GM23338 (cell line): ENCODE measurements around the gene GEN1. TPM values are rescaled to one million over a fixed set of nuclear protein-coding genes. Genes with fewer than 3 reads are reported as not detected.

Experiments
- ATAC-seq: fragments of 200-7000 bp; cut with Tn5 transposase; 3 replicates; pipeline ENCODE4 v1.9.1; 2020
- DNase-seq: peaks from one replicate; pipeline ENCODE4 v3.0.0-alpha.2; 2015; ENCODE audit warnings: low spot score
- H2AFZ ChIP-seq: fragments of 200-600 bp; sonication (generic); 2 replicates; pipeline ENCODE4 v1.8.0; 2016; ENCODE audit warnings: antibody characterized with exemption, mild to moderate bottlenecking, moderate library complexity
- H3F3A ChIP-seq: fragments of 200-600 bp; sonication (generic); replicated peaks from 2 replicates; pipeline ENCODE4 v1.8.0; 2017; ENCODE audit warnings: antibody characterized with exemption, mixed run types, low read depth
- H3K27ac ChIP-seq: fragments of 200-600 bp; sonication (generic); 2 replicates; pipeline ENCODE4 v1.6.1; 2016; ENCODE audit warnings: low read depth
- H3K27me3 ChIP-seq: fragments of 200-600 bp; sonication (generic); 2 replicates; pipeline ENCODE4 v1.8.0; 2016; ENCODE audit warnings: mild to moderate bottlenecking, mixed run types, moderate library complexity; ENCODE audit not compliant: insufficient read depth
- H3K36me3 ChIP-seq: fragments of 200-600 bp; sonication (generic); 2 replicates; pipeline ENCODE4 v1.8.0; 2016; ENCODE audit warnings: mild to moderate bottlenecking; ENCODE audit not compliant: insufficient read depth
- H3K4me1 ChIP-seq: fragments of 200-600 bp; sonication (generic); 2 replicates; pipeline ENCODE4 v1.8.0; 2016; ENCODE audit warnings: mild to moderate bottlenecking, moderate library complexity; ENCODE audit not compliant: insufficient read depth
- H3K4me2 ChIP-seq: fragments of 200-600 bp; sonication (generic); 2 replicates; pipeline ENCODE4 v1.7.1; 2017; ENCODE audit warnings: mixed run types
- H3K4me3 ChIP-seq: fragments of 200-600 bp; sonication (generic); 2 replicates; pipeline ENCODE4 v1.6.1; 2016; ENCODE audit warnings: mixed run types
- H3K79me2 ChIP-seq: fragments of 200-600 bp; sonication (generic); replicated peaks from 2 replicates; pipeline ENCODE4 v1.8.0; 2017; ENCODE audit warnings: mild to moderate bottlenecking; ENCODE audit not compliant: insufficient read depth
- H3K9me2 ChIP-seq: fragments of 200-600 bp; sonication (generic); 2 replicates; pipeline ENCODE4 v1.8.0; 2017; ENCODE audit not compliant: insufficient read depth
- H4K20me1 ChIP-seq: fragments of 200-600 bp; sonication (generic); replicated peaks from 2 replicates; pipeline ENCODE4 v1.8.0; 2017; ENCODE audit warnings: mild to moderate bottlenecking; ENCODE audit not compliant: insufficient read depth
- H3K27ac Mint-ChIP-seq: 2 replicates; pipeline ENCODE4 v1.8.0; 2020; ENCODE audit warnings: inconsistent platforms, mild to moderate bottlenecking, moderate library complexity, mixed read lengths
- H3K27me3 Mint-ChIP-seq: 3 replicates; pipeline ENCODE4 v1.8.0; 2022; ENCODE audit warnings: low read depth, mild to moderate bottlenecking, moderate library complexity, mixed read lengths, inconsistent platforms; ENCODE audit not compliant: insufficient read depth, poor library complexity
- H3K36me3 Mint-ChIP-seq: 3 replicates; pipeline ENCODE4 v1.8.0; 2021; ENCODE audit warnings: low read depth, mild to moderate bottlenecking, inconsistent platforms, moderate library complexity, mixed read lengths
- H3K4me1 Mint-ChIP-seq: 3 replicates; pipeline ENCODE4 v1.8.0; 2020; ENCODE audit warnings: mild to moderate bottlenecking, inconsistent platforms, mixed read lengths
- H3K4me3 Mint-ChIP-seq: 3 replicates; pipeline ENCODE4 v1.8.0; 2021; ENCODE audit warnings: moderate library complexity, mild to moderate bottlenecking, inconsistent platforms, mixed read lengths
- H3K9me3 Mint-ChIP-seq: 3 replicates; pipeline ENCODE4 v1.8.0; 2020; ENCODE audit warnings: moderate library complexity, mild to moderate bottlenecking, inconsistent platforms, mixed read lengths
- CREB1 ChIP-seq: fragments of 250-450 bp; sonication (Bioruptor Pico); IDR thresholded peaks from 2 replicates; pipeline ENCODE4 v1.5.0; 2020; ENCODE audit warnings: low read depth, mild to moderate bottlenecking, moderate library complexity
- ETS1 ChIP-seq: IDR thresholded peaks from 2 replicates; pipeline ENCODE4 v1.6.1; 2016; ENCODE audit warnings: antibody characterized with exemption
- EZH2 ChIP-seq: fragments of 200-600 bp; sonication (generic); IDR thresholded peaks from one replicate; pipeline ENCODE4 v1.8.0; 2017; ENCODE audit warnings: antibody characterized with exemption, mild to moderate bottlenecking, low read depth; ENCODE audit not compliant: unreplicated experiment
- EZH2phosphoT487 ChIP-seq: fragments of 200-600 bp; sonication (generic); IDR thresholded peaks from one replicate; pipeline ENCODE4 v1.8.1; 2018; ENCODE audit warnings: antibody characterized with exemption; ENCODE audit not compliant: unreplicated experiment
- JUNB ChIP-seq: IDR thresholded peaks from one replicate; pipeline ENCODE4 v1.6.1; 2016; ENCODE audit warnings: antibody characterized with exemption; ENCODE audit not compliant: unreplicated experiment
- NANOG ChIP-seq: IDR thresholded peaks from 2 replicates; pipeline ENCODE4 v1.6.1; 2016; ENCODE audit warnings: antibody characterized with exemption, borderline replicate concordance
- POLR2AphosphoS5 ChIP-seq: IDR thresholded peaks from 2 replicates; pipeline ENCODE4 v1.6.1; 2016; ENCODE audit warnings: antibody characterized with exemption, low read depth
- REST ChIP-seq: IDR thresholded peaks from one replicate; pipeline ENCODE4 v1.6.1; 2018; ENCODE audit warnings: antibody characterized with exemption; ENCODE audit not compliant: unreplicated experiment
- STAT1 ChIP-seq: IDR thresholded peaks from one replicate; pipeline ENCODE4 v1.6.1; 2016; ENCODE audit warnings: antibody characterized with exemption; ENCODE audit not compliant: unreplicated experiment
- ZNF114 ChIP-seq: fragments of 250-450 bp; sonication (Bioruptor Pico); IDR thresholded peaks from 2 replicates; pipeline ENCODE4 v1.5.0; 2020; ENCODE audit warnings: mild to moderate bottlenecking, moderate library complexity
- ZNF331 ChIP-seq: fragments of 250-450 bp; sonication (Bioruptor Pico); IDR thresholded peaks from 2 replicates; pipeline ENCODE4 v1.5.0; 2020; ENCODE audit warnings: low read depth, mild to moderate bottlenecking, moderate library complexity
- polyA plus RNA-seq: library from polyadenylated mRNA; unstranded; fragments of >200 nt; fragmentation: Nextera tagmentation; extraction: Ambion mirVana; gene quantifications from 2 replicates; pipeline ENCODE4 v1.2.1, GENCODE V29; 2016
- total RNA-seq: library from RNA; depleted of rRNA; stranded (reverse); fragments of >200 nt; shearing (Covaris generic); gene quantifications from 2 replicates; pipeline ENCODE4 v1.2.3, GENCODE V29; 2014
- TF ChIP-seq, protein P1 (sequence below), 2 experiments: fragments of 200-600 bp in 1 of 2; sonication (generic) in 1 of 2; conservative IDR thresholded peaks; 2 replicates each; pipeline versions ENCODE4 v1.5.1 to v1.6.1; 2016 to 2017; ENCODE audit warnings: antibody characterized with exemption in 2 of 2, low read depth in 2 of 2, mild to moderate bottlenecking in 2 of 2, moderate library complexity in 1 of 2

GEN1 gene
- total and polyA plus RNA-seq, 2 experiments from 2014 or later = 14.2 to 43.3 TPM

DNA sequence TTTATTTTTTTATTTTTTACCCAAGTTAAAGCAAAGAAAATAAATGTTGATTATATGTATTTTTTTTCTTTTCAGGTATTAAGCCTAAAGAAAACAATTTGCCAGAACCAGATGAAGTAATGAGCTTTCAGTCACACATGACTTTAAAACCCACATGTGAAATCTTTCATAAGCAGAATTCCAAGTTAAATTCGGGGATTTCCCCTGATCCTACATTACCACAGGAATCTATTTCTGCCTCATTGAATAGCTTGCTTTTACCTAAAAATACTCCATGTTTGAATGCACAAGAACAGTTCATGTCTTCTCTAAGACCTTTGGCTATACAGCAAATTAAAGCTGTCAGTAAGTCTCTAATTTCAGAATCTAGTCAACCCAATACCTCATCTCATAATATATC is 26.6 kb downstream of the GEN1 start:
- no peaks in the 10 kb centered on the region; the same call in 1 of the 2 replicates for H3K4me1 ChIP-seq
- ATAC-seq (no peak), DNase-seq (no peak)
- no peaks in the 10 kb centered on the region for H3K79me2 ChIP-seq
- H3K4me3 Mint-ChIP-seq = no peak overlapping the region
- no peaks in the 10 kb centered on the region for H3K9me3 Mint-ChIP-seq
- no peak overlapping the region for H3K27ac Mint-ChIP-seq
- no peak overlapping the region for H2AFZ ChIP-seq
- no peak overlapping the region for H3K4me2 ChIP-seq
- H3K4me1 Mint-ChIP-seq = no peaks in the 10 kb centered on the region
- TF ChIP-seq ZNF114 (CRISPR knock-in tag) (no peak), STAT1 (no peak), ETS1 (no peak), CREB1 (no peak), ZNF331 (CRISPR knock-in tag) (no peak), EZH2 (no peak), JUNB (no peak), REST (no peak), NANOG (no peak), EZH2phosphoT487 (no peak), POLR2AphosphoS5 (no peak)
- TF ChIP-seq, protein P1, sequence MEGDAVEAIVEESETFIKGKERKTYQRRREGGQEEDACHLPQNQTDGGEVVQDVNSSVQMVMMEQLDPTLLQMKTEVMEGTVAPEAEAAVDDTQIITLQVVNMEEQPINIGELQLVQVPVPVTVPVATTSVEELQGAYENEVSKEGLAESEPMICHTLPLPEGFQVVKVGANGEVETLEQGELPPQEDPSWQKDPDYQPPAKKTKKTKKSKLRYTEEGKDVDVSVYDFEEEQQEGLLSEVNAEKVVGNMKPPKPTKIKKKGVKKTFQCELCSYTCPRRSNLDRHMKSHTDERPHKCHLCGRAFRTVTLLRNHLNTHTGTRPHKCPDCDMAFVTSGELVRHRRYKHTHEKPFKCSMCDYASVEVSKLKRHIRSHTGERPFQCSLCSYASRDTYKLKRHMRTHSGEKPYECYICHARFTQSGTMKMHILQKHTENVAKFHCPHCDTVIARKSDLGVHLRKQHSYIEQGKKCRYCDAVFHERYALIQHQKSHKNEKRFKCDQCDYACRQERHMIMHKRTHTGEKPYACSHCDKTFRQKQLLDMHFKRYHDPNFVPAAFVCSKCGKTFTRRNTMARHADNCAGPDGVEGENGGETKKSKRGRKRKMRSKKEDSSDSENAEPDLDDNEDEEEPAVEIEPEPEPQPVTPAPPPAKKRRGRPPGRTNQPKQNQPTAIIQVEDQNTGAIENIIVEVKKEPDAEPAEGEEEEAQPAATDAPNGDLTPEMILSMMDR (conservative IDR thresholded peaks at IDR 0.05; ENCODE audit: low read depth in 2 of 2) = no peak
- no peaks in the 10 kb centered on the region for H3K9me2 ChIP-seq
- H3F3A ChIP-seq = 0 out of 2 replicates have a peak, but pooled peaks cover 3% of the 10 kb centered on the region
- no peaks in the 10 kb centered on the region for H3K27me3 ChIP-seq
- H3K27ac ChIP-seq = no peak overlapping the region
- peaks cover 49% of the 10 kb centered on the region; the same call in 2 of the 3 replicates for H3K36me3 Mint-ChIP-seq
- H4K20me1 ChIP-seq = no peaks in the 10 kb centered on the region
- H3K27me3 Mint-ChIP-seq = no peaks in the 10 kb centered on the region
- H3K4me3 ChIP-seq = no peak overlapping the region
- peaks cover 16% of the 10 kb centered on the region for H3K36me3 ChIP-seq
